Measurements from ENCODE around the gene USP34.
"Not testable (repeated sequence)": the region's sequence is repeated elsewhere in the genome, so short reads cannot be mapped to it uniquely, and the experiment has no call there.

Gene USP34

GRCh38 chr2:61470965-61471904, at the start of gene USP34:
TSS of gene USP34 (minus strand) at chr2:61471087. CDS start at chr2:61470692, 395 bp downstream.
- H3K27me3 Mint-ChIP-seq: no peaks in the 10 kb centered on the region
- H3K4me3 Mint-ChIP-seq: peak within 1 kb of the TSS; percentile 93
- peak; percentile 76 to 87 for DNase-seq (ENCODE audit: low spot score in 2 of 2)
- peaks cover 11% of the 10 kb centered on the region for H3K4me1 Mint-ChIP-seq
- H3K9me3 Mint-ChIP-seq: no peaks in the 10 kb centered on the region
- peak; percentile 87 for ATAC-seq (replicated peaks; ENCODE audit: extremely low read depth, poor library complexity, severe bottlenecking)
- peaks cover 39% of the 10 kb centered on the region for H3K36me3 Mint-ChIP-seq (ENCODE audit: insufficient read depth)
- H3K27ac Mint-ChIP-seq (ENCODE audit: low read depth): peak within 1 kb of the TSS; percentile 96

GRCh38 chr2:61520261-61520660, 49.4 kb upstream of the USP34 start:
- ATAC-seq (replicated peaks; ENCODE audit: extremely low read depth, poor library complexity, severe bottlenecking): no peak
- Mint-ChIP-seq H3K4me1 (peaks cover 27% of the 10 kb centered on the region), H3K9me3 (no peaks in the 10 kb centered on the region), H3K4me3 (no peak overlapping the region), H3K27ac (ENCODE audit: low read depth) (peak overlapping the region; percentile 49), H3K27me3 (no peaks in the 10 kb centered on the region), H3K36me3 (ENCODE audit: insufficient read depth) (peaks cover 68% of the 10 kb centered on the region)
- no peak for DNase-seq (ENCODE audit: low spot score in 2 of 2)

GRCh38 chr2:61512768-61513398, 42.0 kb upstream of the USP34 start:
- DNase-seq (ENCODE audit: low spot score in 2 of 2): no peak
- no peak for ATAC-seq (replicated peaks; ENCODE audit: extremely low read depth, poor library complexity, severe bottlenecking)
- H3K36me3 Mint-ChIP-seq (ENCODE audit: insufficient read depth): peaks cover 67% of the 10 kb centered on the region
- H3K4me1 Mint-ChIP-seq: peaks cover 12% of the 10 kb centered on the region
- H3K9me3 Mint-ChIP-seq: no peaks in the 10 kb centered on the region
- H3K4me3 Mint-ChIP-seq: no peak overlapping the region
- no peaks in the 10 kb centered on the region for H3K27me3 Mint-ChIP-seq
- no peak overlapping the region for H3K27ac Mint-ChIP-seq (ENCODE audit: low read depth)

- DNase-seq (ENCODE audit: low spot score in 2 of 2) (no peak), ATAC-seq (replicated peaks; ENCODE audit: extremely low read depth, poor library complexity, severe bottlenecking) (no peak)
- no peaks in the 10 kb centered on the region for H3K9me3 Mint-ChIP-seq
- peaks cover 18% of the 10 kb centered on the region for H3K4me1 Mint-ChIP-seq
- H3K27me3 Mint-ChIP-seq: no peaks in the 10 kb centered on the region
- H3K36me3 Mint-ChIP-seq (ENCODE audit: insufficient read depth): peaks cover 63% of the 10 kb centered on the region
- H3K27ac Mint-ChIP-seq (ENCODE audit: low read depth): no peak overlapping the region
- H3K4me3 Mint-ChIP-seq: no peak overlapping the region
These were observed 40.1 kb upstream of the USP34 start for GRCh38 chr2:61510674-61511671.

GRCh38 chr2:61504949-61505348, 34.1 kb upstream of the USP34 start:
- Mint-ChIP-seq H3K4me1 (peaks cover 24% of the 10 kb centered on the region), H3K4me3 (no peak overlapping the region), H3K9me3 (no peaks in the 10 kb centered on the region), H3K36me3 (ENCODE audit: insufficient read depth) (peaks cover 43% of the 10 kb centered on the region), H3K27me3 (no peaks in the 10 kb centered on the region), H3K27ac (ENCODE audit: low read depth) (peak overlapping the region; percentile 41)
- no peak for ATAC-seq (replicated peaks; ENCODE audit: extremely low read depth, poor library complexity, severe bottlenecking)
- no peak for DNase-seq (ENCODE audit: low spot score in 2 of 2)

- Mint-ChIP-seq H3K27me3 (no peaks in the 10 kb centered on the region), H3K4me3 (no peak overlapping the region), H3K36me3 (ENCODE audit: insufficient read depth) (peaks cover 65% of the 10 kb centered on the region), H3K9me3 (no peaks in the 10 kb centered on the region), H3K4me1 (peaks cover 15% of the 10 kb centered on the region), H3K27ac (ENCODE audit: low read depth) (peak overlapping the region; percentile 46)
- DNase-seq (ENCODE audit: low spot score in 2 of 2) (no peak), ATAC-seq (replicated peaks; ENCODE audit: extremely low read depth, poor library complexity, severe bottlenecking) (no peak)
These were observed 28.2 kb upstream of the USP34 start for GRCh38 chr2:61499060-61499459.

- peaks cover 24% of the 10 kb centered on the region for H3K4me1 Mint-ChIP-seq
- no peak for DNase-seq (ENCODE audit: low spot score in 2 of 2)
- H3K4me3 Mint-ChIP-seq: no peak overlapping the region
- no peaks in the 10 kb centered on the region for H3K27me3 Mint-ChIP-seq
- no peaks in the 10 kb centered on the region for H3K9me3 Mint-ChIP-seq
- peaks cover 83% of the 10 kb centered on the region for H3K36me3 Mint-ChIP-seq (ENCODE audit: insufficient read depth)
- ATAC-seq (replicated peaks; ENCODE audit: extremely low read depth, poor library complexity, severe bottlenecking): peak; percentile 40
- H3K27ac Mint-ChIP-seq (ENCODE audit: low read depth): peak overlapping the region; percentile 55
These were observed 22.6 kb upstream of the USP34 start for GRCh38 chr2:61493523-61493942.

GRCh38 chr2:61492476-61492875, 21.6 kb upstream of the USP34 start:
- Mint-ChIP-seq H3K9me3 (no peaks in the 10 kb centered on the region), H3K4me1 (peaks cover 24% of the 10 kb centered on the region), H3K4me3 (no peak overlapping the region), H3K27ac (ENCODE audit: low read depth) (no peak overlapping the region), H3K27me3 (no peaks in the 10 kb centered on the region), H3K36me3 (ENCODE audit: insufficient read depth) (peaks cover 82% of the 10 kb centered on the region)
- ATAC-seq (replicated peaks; ENCODE audit: extremely low read depth, poor library complexity, severe bottlenecking) (no peak), DNase-seq (ENCODE audit: low spot score in 2 of 2) (no peak)

- Mint-ChIP-seq H3K27ac (ENCODE audit: low read depth) (no peak overlapping the region), H3K27me3 (no peaks in the 10 kb centered on the region), H3K9me3 (no peaks in the 10 kb centered on the region), H3K4me3 (no peak overlapping the region), H3K36me3 (ENCODE audit: insufficient read depth) (peaks cover 85% of the 10 kb centered on the region), H3K4me1 (no peaks in the 10 kb centered on the region)
- ATAC-seq (replicated peaks; ENCODE audit: extremely low read depth, poor library complexity, severe bottlenecking): no peak
- DNase-seq (ENCODE audit: low spot score in 2 of 2): no peak
These were observed 14.4 kb upstream of the USP34 start for GRCh38 chr2:61485281-61485680.

GRCh38 chr2:61478086-61478485, 7.2 kb upstream of the USP34 start:
- no peaks in the 10 kb centered on the region for H3K9me3 Mint-ChIP-seq
- peaks cover 5% of the 10 kb centered on the region for H3K4me1 Mint-ChIP-seq
- H3K36me3 Mint-ChIP-seq (ENCODE audit: insufficient read depth): peaks cover 46% of the 10 kb centered on the region
- H3K27ac Mint-ChIP-seq (ENCODE audit: low read depth): no peak overlapping the region
- H3K27me3 Mint-ChIP-seq: no peaks in the 10 kb centered on the region
- no peak for ATAC-seq (replicated peaks; ENCODE audit: extremely low read depth, poor library complexity, severe bottlenecking)
- H3K4me3 Mint-ChIP-seq: no peak overlapping the region
- DNase-seq (ENCODE audit: low spot score in 2 of 2): no peak

- peaks cover 38% of the 10 kb centered on the region for H3K36me3 Mint-ChIP-seq (ENCODE audit: insufficient read depth)
- H3K27ac Mint-ChIP-seq (ENCODE audit: low read depth): not testable (repeated sequence)
These were observed 6.2 kb upstream of the USP34 start for GRCh38 chr2:61476929-61477589.

More at GRCh38 chr2:61476929-61477589, 6.2 kb upstream of the USP34 start:
- DNase-seq (ENCODE audit: low spot score in 2 of 2); H3K4me3 Mint-ChIP-seq; H3K27me3 Mint-ChIP-seq; H3K4me1 Mint-ChIP-seq; H3K9me3 Mint-ChIP-seq; ATAC-seq (replicated peaks; ENCODE audit: extremely low read depth, poor library complexity, severe bottlenecking): not testable (repeated sequence)

Data from central memory CD8-positive, alpha-beta T cell (primary cell).